Uterus (tissue), 4 donors: ENCODE results near the gene TRPC4. TPM values are rescaled to one million over a fixed set of nuclear protein-coding genes. Genes with fewer than 3 reads are reported as not detected.

ENCODE experiments used
- DNase-seq, 2 donors: peaks; one replicate each; pipeline ENCODE4 v3.0.0-alpha.2; 2019 to 2020
- H3K27ac ChIP-seq, 2 donors: fragments of 200-600 bp; sonication (generic); 1 replicate in 1 of 2; 2 replicates in 1 of 2; pipeline ENCODE4 v1.5.1; 2016 to 2018
- H3K27me3 ChIP-seq, 2 donors: fragments of 200-600 bp; sonication (generic); one replicate each; pipeline ENCODE4 v1.5.1; 2018 to 2019; ENCODE audit warnings: control low read depth in 1 of 2
- H3K36me3 ChIP-seq, 2 donors: fragments of 200-600 bp; sonication (generic); one replicate each; pipeline ENCODE4 v1.5.1; 2019; ENCODE audit warnings: control low read depth in 1 of 2
- H3K4me1 ChIP-seq, 2 donors: fragments of 200-600 bp; sonication (generic); one replicate each; pipeline ENCODE4 v1.5.1; 2018 to 2019; ENCODE audit warnings: control low read depth in 1 of 2
- H3K4me3 ChIP-seq, 2 donors: fragments of 200-600 bp; sonication (generic); 1 replicate in 1 of 2; 2 replicates in 1 of 2; pipeline ENCODE4 v1.5.1; 2018 to 2019; ENCODE audit warnings: mild to moderate bottlenecking in 1 of 2
- H3K9me3 ChIP-seq, 2 donors: fragments of 200-600 bp; sonication (generic); one replicate each; pipeline ENCODE4 v1.5.1; 2019; ENCODE audit warnings: control low read depth in 1 of 2
- CTCF ChIP-seq, 4 experiments: fragments of 200-600 bp in 2 of 4; fragments of 450-650 bp in 2 of 4; sonication (generic) in 2 of 4; IDR thresholded peaks; one replicate each; pipeline ENCODE4 v1.5.1; 2016 to 2019; ENCODE audit warnings: antibody characterized with exemption in 4 of 4, mild to moderate bottlenecking in 2 of 4, moderate library complexity in 1 of 4
- POLR2A ChIP-seq, 2 donors: fragments of 450-650 bp; IDR thresholded peaks; one replicate each; pipeline ENCODE4 v1.6.1; 2016; ENCODE audit warnings: antibody characterized with exemption in 2 of 2, mild to moderate bottlenecking in 1 of 2, moderate library complexity in 1 of 2
- intact Hi-C: fragments of 100-400 bp; cut with DNase I; formaldehyde crosslinking; loops from one replicate; pipeline ENCODE4 v1.15.1; 2023; ENCODE audit warnings: low total_unique reads
- total RNA-seq, 4 donors: library from RNA; depleted of rRNA in 3 of 4; stranded (reverse); fragments of >200 nt in 3 of 4; gene quantifications; one replicate each; pipeline versions ENCODE4 v1.1.0 to v1.2.4, GENCODE V29; 2014 to 2023
- donor health status: DM: yes; HTN: yes; CAD: no.

The TRPC4 gene
- total RNA-seq, 4 donors from 2014 or later = 2.4 to 13.4 (median 12.9) TPM

- no peak for DNase-seq
- Histone ChIP-seq H3K27me3 (no peaks in the 10 kb centered on the region), H3K4me1 (peaks cover 0 to 3% of the 10 kb centered on the region in 2 donors), H3K27ac (no peak overlapping the region), H3K9me3 (no peaks in the 10 kb centered on the region), H3K36me3 (no peaks in the 10 kb centered on the region), H3K4me3 (no peak overlapping the region)
- intact Hi-C loops = no loop called here
- TF ChIP-seq CTCF (IDR thresholded peaks at IDR 0.05) = no peak
- no peak for TF ChIP-seq POLR2A (IDR thresholded peaks at IDR 0.05)
These were observed 103.1 kb downstream of the TRPC4 start for GRCh38 chr13:37766502-37766901.

- intact Hi-C loops = no loop called here
- H3K27me3 ChIP-seq = no peaks in the 10 kb centered on the region
These were observed 114.2 kb downstream of the TRPC4 start for GRCh38 chr13:37755349-37755748.

GRCh38 chr13:37753776-37754175, 115.8 kb downstream of the TRPC4 start:
- Histone ChIP-seq H3K4me3 (no peak overlapping the region), H3K4me1 (no peaks in the 10 kb centered on the region), H3K27me3 (no peaks in the 10 kb centered on the region), H3K9me3 (no peaks in the 10 kb centered on the region), H3K36me3 (no peaks in the 10 kb centered on the region), H3K27ac (no peak overlapping the region)
- DNase-seq = no peak
- TF ChIP-seq CTCF (IDR thresholded peaks at IDR 0.05) = no peak
- TF ChIP-seq POLR2A (IDR thresholded peaks at IDR 0.05) = no peak
- intact Hi-C loops = no loop called here

More at GRCh38 chr13:37755349-37755748, 114.2 kb downstream of the TRPC4 start:
- Histone ChIP-seq H3K36me3 (no peaks in the 10 kb centered on the region), H3K27ac (no peak overlapping the region), H3K4me1 (no peaks in the 10 kb centered on the region), H3K9me3 (no peaks in the 10 kb centered on the region), H3K4me3 (no peak overlapping the region)
- no peak for TF ChIP-seq POLR2A (IDR thresholded peaks at IDR 0.05)
- TF ChIP-seq CTCF (IDR thresholded peaks at IDR 0.05) = no peak
- no peak for DNase-seq

GRCh38 chr13:37752146-37752545, 117.4 kb downstream of the TRPC4 start:
- no peak overlapping the region for H3K4me3 ChIP-seq
- DNase-seq = no peak
- TF ChIP-seq CTCF (IDR thresholded peaks at IDR 0.05) (no peak), POLR2A (IDR thresholded peaks at IDR 0.05) (no peak)
- H3K9me3 ChIP-seq = no peaks in the 10 kb centered on the region
- no peak overlapping the region for H3K27ac ChIP-seq
- H3K36me3 ChIP-seq = no peaks in the 10 kb centered on the region
- H3K27me3 ChIP-seq = no peaks in the 10 kb centered on the region
- H3K4me1 ChIP-seq = no peaks in the 10 kb centered on the region
- intact Hi-C loops = no loop called here

GRCh38 chr13:37751025-37751424, 118.5 kb downstream of the TRPC4 start:
- H3K27ac ChIP-seq = no peak overlapping the region
- no peak overlapping the region for H3K4me3 ChIP-seq
- DNase-seq = no peak
- TF ChIP-seq POLR2A (IDR thresholded peaks at IDR 0.05) (no peak), CTCF (IDR thresholded peaks at IDR 0.05) (no peak)
- H3K27me3 ChIP-seq = no peaks in the 10 kb centered on the region
- no peaks in the 10 kb centered on the region for H3K4me1 ChIP-seq
- intact Hi-C loops = no loop called here
- H3K36me3 ChIP-seq = no peaks in the 10 kb centered on the region
- H3K9me3 ChIP-seq = no peaks in the 10 kb centered on the region
